ENCODE measurements around the gene EOGT. TPM values are rescaled to one million over a fixed set of nuclear protein-coding genes. Genes with fewer than 3 reads are reported as not detected.
A peak's percentile ranks its signal among the peaks of the same experiment; 100 is the strongest.

Gene EOGT
- total RNA-seq, 1 experiment from 2014 or later, result 15.0 TPM

DNA sequence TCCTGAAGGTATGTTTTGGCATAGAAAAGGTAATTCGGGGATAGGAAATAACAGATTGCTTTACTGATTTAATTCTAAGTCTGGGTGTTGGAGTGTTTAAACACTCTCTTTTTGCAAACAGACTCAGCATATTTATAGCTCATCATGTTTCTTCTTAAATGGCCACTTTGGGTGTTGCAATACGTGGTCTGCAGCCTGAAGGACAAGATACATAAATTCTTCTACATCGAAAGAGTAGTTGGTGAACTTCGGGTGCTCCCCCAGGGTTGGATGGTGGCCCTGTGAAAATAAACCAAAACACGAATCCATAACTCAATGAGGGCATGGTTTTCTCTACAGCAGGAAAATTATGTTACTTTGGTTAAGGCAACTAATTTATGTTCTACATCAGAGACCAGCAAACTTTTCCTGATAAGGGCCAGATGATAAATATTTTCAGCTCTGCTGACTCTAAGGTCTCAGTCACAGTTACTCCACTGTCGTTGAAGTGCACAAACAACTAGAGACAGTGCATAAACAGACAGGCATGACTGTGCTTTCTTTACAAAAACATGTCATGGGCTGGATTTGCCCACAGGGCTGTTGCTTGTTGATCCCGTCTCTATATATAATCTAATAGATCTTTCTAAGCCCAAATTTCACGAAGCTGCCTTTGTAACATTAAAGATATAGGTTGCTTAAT lies 35.9 kb downstream of the EOGT start:
- in situ Hi-C loops (cut with HindIII; ENCODE audit: low pct_unique_long_range_greater_than_20kb, low sequenced_read_pairs), result no loop called here

DNA sequence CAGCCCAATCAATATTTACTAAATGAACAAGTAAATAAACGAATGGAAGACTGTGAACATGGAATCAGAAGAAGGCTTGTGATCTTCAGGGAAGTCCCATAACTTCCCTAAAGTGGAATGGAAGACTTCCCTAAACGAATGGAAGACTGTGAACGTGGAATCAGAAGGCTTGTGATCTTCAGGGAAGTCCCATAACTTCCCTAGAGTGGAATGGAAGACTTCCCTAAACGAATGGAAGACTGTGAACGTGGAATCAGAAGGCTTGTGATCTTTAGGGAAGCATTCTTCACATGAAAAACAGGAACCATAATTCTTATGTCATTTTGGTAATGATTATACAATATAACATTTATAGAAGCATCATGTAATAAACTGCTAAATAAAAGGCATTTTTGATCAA lies 38.8 kb downstream of the EOGT start:
- no peak for DNase-seq (ENCODE audit: low read depth)
- in situ Hi-C loops (cut with HindIII; ENCODE audit: low pct_unique_long_range_greater_than_20kb, low sequenced_read_pairs), result no loop called here

More for the DNA sequence above, 35.9 kb downstream of the EOGT start:
- no peak for DNase-seq (ENCODE audit: low read depth)

DNA sequence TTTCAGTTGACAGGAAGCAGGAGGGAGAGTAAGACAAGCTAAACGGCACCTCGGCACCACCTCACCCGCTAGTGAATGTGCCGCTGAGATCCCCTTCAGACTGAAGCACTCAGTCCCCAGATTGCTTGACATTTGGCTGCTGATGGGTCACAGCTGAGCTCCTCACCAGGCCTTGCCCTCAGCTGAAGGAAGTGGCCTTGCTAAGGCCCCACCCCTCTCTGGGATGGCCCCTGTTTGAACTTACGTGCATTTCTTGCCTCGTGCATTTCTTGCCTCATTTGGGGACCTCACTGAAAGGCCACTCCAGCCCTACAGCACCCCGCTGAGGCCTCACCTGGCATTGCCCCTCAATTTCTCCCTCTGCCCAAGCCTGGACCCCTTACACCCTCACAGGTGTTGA lies 39.8 kb downstream of the EOGT start:
- in situ Hi-C loops (cut with HindIII; ENCODE audit: low pct_unique_long_range_greater_than_20kb, low sequenced_read_pairs), result no loop called here

DNA sequence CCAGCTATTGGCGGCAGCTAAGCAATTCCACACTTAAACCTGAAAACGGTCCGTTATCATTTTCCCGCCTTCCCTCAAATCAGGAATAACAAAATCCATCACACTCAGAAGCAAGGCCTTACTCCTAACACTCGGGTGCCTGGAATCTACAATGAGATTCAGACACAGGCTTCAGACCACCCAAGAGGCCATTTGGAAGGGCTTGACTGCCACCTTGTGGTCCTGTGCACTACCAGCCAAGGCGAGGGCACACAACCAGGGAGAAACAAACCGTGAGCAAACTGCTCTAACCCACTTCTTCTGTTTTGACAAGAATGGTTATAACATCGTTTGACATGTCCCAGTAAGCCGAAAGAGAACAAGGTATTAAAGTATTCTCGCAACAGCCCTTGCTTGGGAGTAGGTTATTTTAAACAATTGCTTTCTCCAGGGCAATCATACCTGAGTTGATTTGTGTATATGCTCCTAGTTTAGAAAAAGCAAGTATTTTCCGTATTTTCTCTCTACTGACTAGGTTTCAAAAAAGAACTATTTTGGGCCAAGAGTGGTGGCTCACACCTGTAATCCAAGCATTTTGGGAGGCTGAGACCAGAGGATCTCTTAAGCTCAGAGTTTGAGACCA lies 41.0 kb downstream of the EOGT start:
- peak; percentile 32 for DNase-seq (ENCODE audit: low read depth)
- in situ Hi-C loops (cut with HindIII; ENCODE audit: low pct_unique_long_range_greater_than_20kb, low sequenced_read_pairs), result no loop called here

More for the DNA sequence above, 39.8 kb downstream of the EOGT start:
- DNase-seq (ENCODE audit: low read depth), result no peak

DNA sequence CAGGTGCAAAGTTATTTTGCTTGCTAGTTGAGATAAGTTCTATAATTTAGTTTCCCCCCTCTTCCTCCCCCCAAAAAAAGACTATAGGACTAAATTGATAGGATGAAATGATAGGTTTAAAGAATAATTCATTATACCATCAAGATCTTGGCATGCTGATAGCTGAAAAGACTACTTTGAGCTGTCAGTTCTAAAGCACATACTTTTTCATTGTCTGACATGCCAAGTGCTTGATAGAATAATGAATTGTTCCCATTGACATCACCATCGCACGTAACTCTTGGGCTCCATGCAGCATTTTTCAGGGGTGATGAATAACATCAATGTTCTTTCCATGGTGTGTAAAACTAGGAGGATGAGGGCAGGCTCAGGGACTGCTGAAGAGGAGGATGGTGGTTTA lies 48.8 kb downstream of the EOGT start:
- no peak for DNase-seq (ENCODE audit: low read depth)
- in situ Hi-C loops (cut with HindIII; ENCODE audit: low pct_unique_long_range_greater_than_20kb, low sequenced_read_pairs), result no loop called here

DNA sequence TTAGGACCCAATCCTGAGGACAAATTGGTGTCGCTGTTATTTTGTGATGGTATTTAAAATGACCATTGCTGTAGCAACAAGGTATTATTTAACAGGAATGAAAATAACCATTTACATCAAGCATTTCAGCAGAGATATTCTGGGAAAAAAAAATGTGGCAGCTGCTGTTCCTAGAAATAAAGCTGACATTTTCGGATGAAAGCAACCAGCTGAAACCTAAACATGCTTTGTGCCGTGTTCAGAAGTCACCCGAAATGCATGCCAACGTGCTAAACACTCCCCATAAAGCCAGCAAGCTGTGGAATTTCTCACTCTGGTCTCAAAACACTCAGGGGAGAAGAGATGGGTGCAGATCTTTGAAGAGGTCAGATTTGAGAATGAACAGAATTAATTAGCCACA lies 49.6 kb downstream of the EOGT start:
- DNase-seq (ENCODE audit: low read depth), result no peak
- in situ Hi-C loops (cut with HindIII; ENCODE audit: low pct_unique_long_range_greater_than_20kb, low sequenced_read_pairs), result no loop called here

DNA sequence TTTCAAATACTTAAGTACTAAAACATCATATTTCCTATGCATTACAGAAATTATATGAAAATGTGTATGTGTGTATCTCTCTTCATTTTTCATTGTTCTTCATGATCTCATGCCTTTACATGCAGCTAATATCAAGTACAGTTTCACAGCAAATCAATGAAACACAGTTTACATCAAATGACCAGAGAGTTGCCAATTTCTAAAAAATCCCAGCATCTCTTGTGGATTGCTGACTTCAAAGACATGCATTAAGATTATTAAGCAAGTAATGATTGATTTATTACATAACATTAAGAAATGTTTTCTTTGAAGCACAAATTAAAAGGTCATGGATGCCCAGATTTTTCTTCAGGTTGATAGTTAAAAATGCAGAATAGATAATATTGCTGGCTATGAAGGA lies 50.1 kb downstream of the EOGT start:
- in situ Hi-C loops (cut with HindIII; ENCODE audit: low pct_unique_long_range_greater_than_20kb, low sequenced_read_pairs), result no loop called here
- no peak for DNase-seq (ENCODE audit: low read depth)

DNA sequence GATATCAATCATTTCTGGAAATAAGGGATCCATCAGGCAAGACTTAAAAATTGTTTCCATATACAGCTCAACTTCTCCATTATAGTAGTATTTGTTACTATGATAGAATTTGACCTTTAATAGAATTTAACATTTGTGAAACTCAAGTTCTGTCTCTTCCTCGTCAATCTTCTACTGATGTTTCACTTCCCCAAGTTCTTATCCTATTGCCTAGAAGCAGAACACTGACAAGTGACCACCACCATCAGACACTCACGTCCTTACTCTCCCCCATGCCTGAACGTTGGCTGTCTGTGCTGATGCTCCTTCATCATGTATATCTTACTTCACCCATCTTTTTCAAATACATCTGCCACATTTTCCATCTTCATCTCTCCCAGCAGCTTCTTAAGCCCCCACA lies 54.6 kb downstream of the EOGT start:
- in situ Hi-C loops (cut with HindIII; ENCODE audit: low pct_unique_long_range_greater_than_20kb, low sequenced_read_pairs), result no loop called here
- DNase-seq (ENCODE audit: low read depth), result no peak

DNA sequence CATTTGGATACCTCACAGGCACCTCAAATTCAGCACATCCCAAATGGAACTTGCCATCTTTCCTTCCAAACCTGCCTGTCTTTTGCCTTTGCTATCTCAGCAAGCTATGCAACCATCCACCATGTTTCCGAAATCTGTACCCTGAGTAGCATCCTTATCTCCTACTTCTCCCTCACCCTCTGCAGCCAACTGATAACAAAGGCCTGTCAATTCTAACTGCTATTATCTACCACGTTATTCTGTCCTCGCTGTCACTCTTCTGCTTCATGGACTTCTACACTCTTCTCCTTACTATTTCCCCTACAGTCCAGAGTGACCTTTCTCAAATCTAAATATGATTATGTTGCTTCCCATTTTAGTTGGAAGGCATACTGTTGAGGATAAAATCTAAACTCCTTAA lies 55.6 kb downstream of the EOGT start:
- DNase-seq (ENCODE audit: low read depth), result no peak
- in situ Hi-C loops (cut with HindIII; ENCODE audit: low pct_unique_long_range_greater_than_20kb, low sequenced_read_pairs), result no loop called here

DNA sequence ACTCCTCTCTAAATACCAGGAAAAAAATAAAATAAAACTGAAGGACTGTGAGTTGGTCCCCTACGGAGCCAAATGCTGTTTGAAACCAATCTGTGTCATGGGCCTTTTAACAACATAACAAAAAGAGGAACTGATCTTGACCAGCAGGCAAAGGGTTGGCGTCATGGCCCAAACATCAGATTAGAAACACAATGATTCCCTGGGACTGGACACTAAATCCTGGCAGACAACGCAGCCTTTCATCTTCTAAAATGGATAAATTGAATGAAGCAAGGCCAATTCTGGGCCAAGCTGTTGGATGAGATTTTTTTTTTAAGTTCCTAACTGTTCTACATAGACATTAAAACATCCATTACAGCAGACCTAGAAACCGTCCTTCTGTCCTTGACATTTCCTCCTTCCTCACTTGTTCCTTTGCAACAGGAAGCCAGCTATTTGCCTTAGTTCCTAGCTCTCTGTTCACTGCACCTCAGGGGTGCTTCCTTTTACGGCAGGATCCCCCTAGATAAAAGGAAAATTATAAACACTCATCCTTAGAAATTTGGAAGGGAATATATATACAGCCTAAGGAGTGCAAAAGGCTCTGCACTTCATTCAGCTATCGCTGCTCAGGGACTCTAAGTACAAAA lies 59.6 kb downstream of the EOGT start:
- in situ Hi-C loops (cut with HindIII; ENCODE audit: low pct_unique_long_range_greater_than_20kb, low sequenced_read_pairs), result no loop called here
- no peak for DNase-seq (ENCODE audit: low read depth)

DNA sequence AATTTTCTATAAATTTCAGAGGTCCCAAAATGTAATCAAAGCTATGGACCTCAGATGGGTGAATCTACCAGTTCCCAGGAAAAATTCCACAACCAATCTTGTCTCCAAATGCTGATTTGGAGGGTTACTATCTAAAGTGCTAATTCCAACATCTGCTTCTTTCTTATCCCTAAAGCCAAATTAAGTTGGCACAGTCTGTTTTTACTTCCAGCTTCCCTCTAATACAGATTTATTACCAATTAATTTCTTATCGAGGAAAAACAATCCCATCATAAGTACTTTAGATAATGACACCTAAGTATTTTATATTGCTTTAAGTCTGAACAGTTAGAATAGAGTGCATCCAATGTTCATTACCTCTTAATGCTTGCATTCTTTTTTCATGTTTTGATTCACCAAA lies 68.3 kb downstream of the EOGT start:
- no peak for DNase-seq (ENCODE audit: low read depth)
- in situ Hi-C loops (cut with HindIII; ENCODE audit: low pct_unique_long_range_greater_than_20kb, low sequenced_read_pairs), result no loop called here

DNA sequence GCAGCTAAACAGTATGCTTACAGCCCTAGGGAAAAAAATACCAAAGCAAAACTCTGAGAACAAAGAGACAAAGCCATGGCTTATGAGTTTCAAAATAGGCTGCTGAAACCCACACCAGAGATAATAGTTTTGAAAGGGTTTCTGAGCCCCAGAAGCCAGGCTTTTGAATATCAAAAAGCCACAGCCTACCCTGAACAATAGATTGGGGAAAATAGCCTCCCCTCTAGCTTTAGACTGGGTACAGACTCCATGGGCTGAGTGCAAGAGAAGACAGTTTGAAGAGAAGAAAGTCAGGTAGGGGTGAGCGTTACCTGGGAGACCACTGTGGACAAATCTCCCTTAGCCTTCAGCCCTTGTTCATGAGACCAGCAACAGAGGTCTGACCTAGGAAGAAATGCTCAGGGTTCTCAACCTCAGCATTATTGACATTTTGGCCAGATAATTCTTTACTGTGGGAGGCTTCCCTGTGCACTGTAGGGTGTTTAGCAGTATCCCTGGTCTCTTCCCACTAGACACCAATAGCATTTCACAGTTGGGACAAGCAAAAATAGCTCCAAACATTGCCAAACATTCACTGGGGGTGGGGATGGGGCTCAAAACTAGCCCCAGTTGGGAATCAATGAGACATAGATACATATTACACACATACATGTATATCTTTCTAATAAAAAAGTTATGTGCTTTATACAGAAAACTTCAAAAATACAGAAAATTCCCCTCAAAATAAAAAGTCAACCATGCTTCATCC lies 69.6 kb downstream of the EOGT start:
- in situ Hi-C loops (cut with HindIII; ENCODE audit: low pct_unique_long_range_greater_than_20kb, low sequenced_read_pairs), result no loop called here

DNA sequence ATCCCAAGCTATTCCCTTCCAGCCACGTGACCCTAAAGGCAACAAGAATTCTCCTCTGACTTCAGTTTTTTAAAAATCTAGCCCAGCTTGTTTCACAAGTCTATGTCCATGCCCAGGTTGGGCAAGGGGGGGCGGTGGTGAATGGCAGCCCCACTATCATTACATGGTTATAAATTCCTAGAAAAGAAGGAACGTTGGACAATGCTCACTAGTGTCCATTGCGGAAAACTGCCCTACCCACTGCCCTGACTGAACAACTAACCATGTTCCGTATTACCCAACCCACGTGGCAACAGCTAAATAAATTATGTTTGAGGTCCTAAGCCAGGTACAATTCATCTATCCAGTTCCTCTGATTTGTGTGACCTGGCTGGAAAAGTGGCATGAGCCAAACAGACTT lies 72.4 kb downstream of the EOGT start:
- no peak for DNase-seq (ENCODE audit: low read depth)
- in situ Hi-C loops (cut with HindIII; ENCODE audit: low pct_unique_long_range_greater_than_20kb, low sequenced_read_pairs), result no loop called here

More for the DNA sequence above, 69.6 kb downstream of the EOGT start:
- DNase-seq (ENCODE audit: low read depth), result no peak

DNA sequence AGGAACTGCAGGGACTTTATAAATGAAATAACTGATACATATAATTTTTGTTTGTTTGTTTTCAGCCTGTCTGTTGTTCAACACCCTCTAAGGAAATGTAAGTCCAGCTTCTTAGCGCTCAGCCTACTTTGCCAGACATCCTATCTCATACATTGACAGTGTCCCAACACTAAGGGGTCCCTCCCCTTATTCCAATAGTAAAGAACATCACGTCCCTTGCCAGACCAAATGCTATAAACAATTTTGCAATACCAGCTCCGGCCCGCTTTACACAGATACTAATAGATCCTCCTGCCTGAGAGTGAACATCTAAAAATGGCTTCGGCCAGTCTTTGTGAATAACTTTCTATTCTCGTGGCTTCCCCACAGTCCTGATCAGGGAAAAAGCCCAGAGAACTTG lies 76.6 kb downstream of the EOGT start:
- in situ Hi-C loops (cut with HindIII; ENCODE audit: low pct_unique_long_range_greater_than_20kb, low sequenced_read_pairs), result no loop called here
- DNase-seq (ENCODE audit: low read depth), result no peak

DNA sequence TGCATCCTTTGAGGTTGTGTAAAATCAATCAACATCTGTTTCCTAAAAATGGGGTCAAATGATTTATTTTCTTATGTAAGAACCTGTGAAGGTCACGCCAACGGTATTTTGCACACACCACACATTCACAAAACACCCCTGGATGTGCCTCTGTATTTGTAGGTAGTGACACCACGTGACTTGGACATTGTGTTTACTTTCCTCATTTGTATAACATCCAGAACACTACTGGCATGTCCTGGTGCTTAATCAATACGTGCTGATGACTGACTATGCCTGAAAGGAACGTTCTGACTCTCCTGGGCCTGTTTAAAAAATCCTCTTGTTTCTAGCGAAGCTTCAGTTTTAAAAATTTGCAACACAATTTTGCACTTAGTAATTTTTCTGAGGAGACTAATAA lies 77.7 kb downstream of the EOGT start:
- DNase-seq (ENCODE audit: low read depth), result no peak
- in situ Hi-C loops (cut with HindIII; ENCODE audit: low pct_unique_long_range_greater_than_20kb, low sequenced_read_pairs), result no loop called here

DNA sequence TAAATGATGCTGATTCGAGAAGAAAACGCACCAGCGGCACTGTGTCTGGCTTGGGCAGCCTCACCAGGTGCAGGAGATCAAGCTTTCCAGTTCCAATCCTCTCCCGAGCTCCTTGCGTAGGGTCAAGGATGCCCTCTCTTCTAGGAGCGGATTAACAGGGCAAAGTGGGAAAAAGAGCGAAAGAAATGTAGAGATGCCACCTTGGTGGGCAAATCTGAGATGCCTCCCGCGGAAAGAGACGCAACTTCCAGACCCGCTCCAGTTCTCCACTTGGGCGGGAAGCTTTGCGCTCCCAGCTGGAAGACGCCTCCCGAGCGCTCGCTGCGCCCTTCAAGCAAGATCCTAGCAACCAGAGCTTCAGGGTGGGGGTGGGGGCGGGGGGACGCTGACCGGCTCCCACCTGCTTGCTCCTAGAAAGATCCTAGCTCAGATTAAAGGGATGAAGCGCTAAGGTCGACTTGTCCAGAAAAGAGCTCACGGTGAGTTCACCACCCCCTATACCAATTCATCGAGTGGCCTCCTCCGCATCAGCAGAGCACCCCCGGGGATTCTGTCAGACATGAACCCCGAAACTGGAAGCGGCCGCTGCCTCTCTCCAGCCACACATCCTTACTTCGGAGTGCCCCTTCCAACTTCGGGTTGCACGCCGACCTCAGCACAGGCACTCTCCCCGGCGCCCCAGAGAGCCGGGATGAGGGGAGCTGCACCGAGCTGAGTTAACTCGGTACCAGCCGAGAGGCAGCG lies 81.9 kb downstream of the EOGT start:
- in situ Hi-C loops (cut with HindIII; ENCODE audit: low pct_unique_long_range_greater_than_20kb, low sequenced_read_pairs), result no loop called here
- no peak for DNase-seq (ENCODE audit: low read depth)

All from Caki2 (cell line).